ENCODE results near the gene IQGAP1.
A peak's percentile ranks its signal among the peaks of the same experiment; 100 is the strongest.
"Not testable (repeated sequence)": the region's sequence is repeated elsewhere in the genome, so short reads cannot be mapped to it uniquely, and the experiment has no call there.

IQGAP1 gene

GRCh38 chr15:90410316-90410715 lies 22.3 kb downstream of the IQGAP1 start:
- not testable (repeated sequence) for DNase-seq (ENCODE audit: low read depth, low spot score)

- no peak for DNase-seq (ENCODE audit: low read depth, low spot score)
Measured at GRCh38 chr15:90411176-90411575, 23.1 kb downstream of the IQGAP1 start.

- no peak for DNase-seq (ENCODE audit: low read depth, low spot score)
Measured at GRCh38 chr15:90412356-90413194, 24.5 kb downstream of the IQGAP1 start.

- DNase-seq (ENCODE audit: low read depth, low spot score) = no peak
Measured at GRCh38 chr15:90413411-90414379, 25.7 kb downstream of the IQGAP1 start.

- DNase-seq (ENCODE audit: low read depth, low spot score) = no peak
Measured at GRCh38 chr15:90414408-90415028, 26.5 kb downstream of the IQGAP1 start.

- not testable (repeated sequence) for DNase-seq (ENCODE audit: low read depth, low spot score)
Measured at GRCh38 chr15:90416052-90416451, 28.0 kb downstream of the IQGAP1 start.

GRCh38 chr15:90418627-90419026 lies 30.6 kb downstream of the IQGAP1 start:
- no peak for DNase-seq (ENCODE audit: low read depth, low spot score)

GRCh38 chr15:90419206-90419605 lies 31.2 kb downstream of the IQGAP1 start:
- no peak for DNase-seq (ENCODE audit: low read depth, low spot score)

- DNase-seq (ENCODE audit: low read depth, low spot score) = peak; percentile 11
Measured at GRCh38 chr15:90419738-90420406, 31.8 kb downstream of the IQGAP1 start.

GRCh38 chr15:90420451-90420850 lies 32.4 kb downstream of the IQGAP1 start:
- no peak for DNase-seq (ENCODE audit: low read depth, low spot score)

- no peak for DNase-seq (ENCODE audit: low read depth, low spot score)
Measured at GRCh38 chr15:90421527-90421926, 33.5 kb downstream of the IQGAP1 start.

GRCh38 chr15:90422043-90422442 lies 34.0 kb downstream of the IQGAP1 start:
- no peak for DNase-seq (ENCODE audit: low read depth, low spot score)

- DNase-seq (ENCODE audit: low read depth, low spot score) = no peak
Measured at GRCh38 chr15:90422936-90423335, 34.9 kb downstream of the IQGAP1 start.

GRCh38 chr15:90423801-90424319 lies 35.8 kb downstream of the IQGAP1 start:
- no peak for DNase-seq (ENCODE audit: low read depth, low spot score)

GRCh38 chr15:90425726-90426346 lies 37.8 kb downstream of the IQGAP1 start:
- no peak for DNase-seq (ENCODE audit: low read depth, low spot score)

- no peak for DNase-seq (ENCODE audit: low read depth, low spot score)
Measured at GRCh38 chr15:90427185-90427584, 39.1 kb downstream of the IQGAP1 start.

GRCh38 chr15:90432253-90432652 lies 44.2 kb downstream of the IQGAP1 start:
- no peak for DNase-seq (ENCODE audit: low read depth, low spot score)

- DNase-seq (ENCODE audit: low read depth, low spot score) = no peak
Measured at GRCh38 chr15:90435652-90436337, 47.8 kb downstream of the IQGAP1 start.

- no peak for DNase-seq (ENCODE audit: low read depth, low spot score)
Measured at GRCh38 chr15:90436952-90437351, 48.9 kb downstream of the IQGAP1 start.

GRCh38 chr15:90437516-90437915 lies 49.5 kb downstream of the IQGAP1 start:
- DNase-seq (ENCODE audit: low read depth, low spot score) = no peak

Measured in activated naive CD8-positive, alpha-beta T cell treated with anti-CD3 and anti-CD28 coated beads, Interleukin-2, amount 50 U/mL, for 16 hours (primary cell).